GM12874 (cell line): ENCODE data around the gene TAGLN3.

Source experiments
- TF ChIP-seq, protein P1 (sequence below): IDR thresholded peaks from 2 replicates; pipeline ENCODE4 v1.5.1; 2011; ENCODE audit warnings: low read depth, mild to moderate bottlenecking, control low read depth, low read length, moderate library complexity; ENCODE audit not compliant: insufficient read depth

Gene TAGLN3

GRCh38 chr3:112004669-112005068 lies 5.9 kb downstream of the TAGLN3 start:
- TF ChIP-seq, protein P1, sequence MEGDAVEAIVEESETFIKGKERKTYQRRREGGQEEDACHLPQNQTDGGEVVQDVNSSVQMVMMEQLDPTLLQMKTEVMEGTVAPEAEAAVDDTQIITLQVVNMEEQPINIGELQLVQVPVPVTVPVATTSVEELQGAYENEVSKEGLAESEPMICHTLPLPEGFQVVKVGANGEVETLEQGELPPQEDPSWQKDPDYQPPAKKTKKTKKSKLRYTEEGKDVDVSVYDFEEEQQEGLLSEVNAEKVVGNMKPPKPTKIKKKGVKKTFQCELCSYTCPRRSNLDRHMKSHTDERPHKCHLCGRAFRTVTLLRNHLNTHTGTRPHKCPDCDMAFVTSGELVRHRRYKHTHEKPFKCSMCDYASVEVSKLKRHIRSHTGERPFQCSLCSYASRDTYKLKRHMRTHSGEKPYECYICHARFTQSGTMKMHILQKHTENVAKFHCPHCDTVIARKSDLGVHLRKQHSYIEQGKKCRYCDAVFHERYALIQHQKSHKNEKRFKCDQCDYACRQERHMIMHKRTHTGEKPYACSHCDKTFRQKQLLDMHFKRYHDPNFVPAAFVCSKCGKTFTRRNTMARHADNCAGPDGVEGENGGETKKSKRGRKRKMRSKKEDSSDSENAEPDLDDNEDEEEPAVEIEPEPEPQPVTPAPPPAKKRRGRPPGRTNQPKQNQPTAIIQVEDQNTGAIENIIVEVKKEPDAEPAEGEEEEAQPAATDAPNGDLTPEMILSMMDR = no peak

DNA sequence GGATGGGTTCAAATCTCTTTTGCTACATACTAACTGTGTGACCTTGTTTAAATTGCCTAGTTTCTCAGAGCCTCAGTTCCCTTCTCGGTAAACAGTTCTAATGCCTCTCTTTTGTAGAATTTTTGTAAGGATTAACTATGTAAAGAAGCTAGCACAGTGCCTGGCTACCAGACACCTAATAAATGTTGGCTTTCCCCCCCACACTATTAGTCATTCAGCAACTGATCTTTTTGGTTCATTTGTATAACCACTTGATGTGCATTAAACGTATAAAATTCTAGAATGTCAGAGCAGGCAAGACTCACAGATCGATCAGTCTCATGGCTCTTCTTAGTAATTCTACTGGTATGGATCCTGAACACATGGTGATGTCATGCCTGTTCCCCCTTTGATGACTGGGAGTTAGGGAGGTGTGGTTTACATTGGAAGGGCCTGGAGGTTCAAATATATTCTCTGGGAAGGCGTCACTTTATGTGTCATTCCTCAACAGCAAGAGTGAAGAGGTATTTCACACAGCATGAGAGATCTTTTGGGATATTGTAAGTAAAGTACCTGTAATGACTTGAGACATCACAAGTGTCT lies 6.5 kb downstream of the TAGLN3 start:
- TF ChIP-seq, protein P1 = no peak

DNA sequence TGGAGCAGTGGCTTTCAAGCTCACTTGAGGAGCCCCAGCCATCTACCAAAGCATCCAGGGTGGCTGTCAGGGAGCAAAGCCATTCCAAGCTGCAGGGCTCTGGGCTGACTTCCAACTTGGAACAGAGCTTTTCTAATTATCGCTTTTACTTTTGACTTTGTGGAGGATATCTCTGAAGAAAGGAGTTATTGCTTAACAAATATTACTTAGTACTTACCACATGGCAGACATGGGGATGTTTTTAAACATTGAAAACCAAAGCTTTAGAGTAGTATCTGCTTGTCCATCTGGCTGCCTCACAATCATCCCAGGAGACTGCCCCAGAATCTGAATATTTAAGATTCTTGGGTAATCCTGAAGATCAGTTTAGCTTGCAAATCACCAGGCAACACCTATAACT lies 8.9 kb downstream of the TAGLN3 start:
- TF ChIP-seq, protein P1 = no peak

- TF ChIP-seq, protein P1 = no peak
Measured at GRCh38 chr3:112009670-112010069, 10.9 kb downstream of the TAGLN3 start.

GRCh38 chr3:112010636-112011035 lies 11.9 kb downstream of the TAGLN3 start:
- TF ChIP-seq, protein P1 = no peak

DNA sequence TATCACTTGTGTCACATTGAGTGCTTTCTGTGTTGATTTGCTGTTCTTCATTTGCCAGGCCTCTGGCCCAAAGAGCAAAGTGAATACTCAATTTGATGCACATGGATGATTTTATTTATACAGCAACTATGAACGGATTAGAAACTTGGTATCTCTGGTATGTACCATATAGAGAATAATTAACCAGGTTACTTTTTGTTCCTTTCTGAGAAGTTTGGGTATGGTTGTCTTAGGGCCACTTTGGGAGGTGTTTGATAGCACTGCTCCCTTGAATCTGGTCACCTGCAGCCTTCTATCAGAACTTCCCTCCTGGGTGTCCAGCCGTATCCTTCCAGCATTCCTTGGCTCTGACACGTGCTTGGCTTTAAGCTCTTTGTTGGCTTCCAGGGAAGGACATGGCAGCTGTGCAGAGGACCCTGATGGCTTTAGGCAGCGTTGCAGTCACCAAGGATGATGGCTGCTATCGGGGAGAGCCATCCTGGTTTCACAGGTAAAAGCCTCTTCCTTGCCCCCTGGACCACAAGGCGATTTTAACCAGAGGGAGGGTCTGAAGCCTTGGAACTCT lies 12.7 kb downstream of the TAGLN3 start:
- TF ChIP-seq, protein P1 = no peak

- TF ChIP-seq, protein P1 = no peak
Measured at GRCh38 chr3:112012205-112012992, 13.7 kb downstream of the TAGLN3 start.
